Ascending aorta (tissue), 2 donors: ENCODE data around the gene KCNB1. TPM values are rescaled to one million over a fixed set of nuclear protein-coding genes. Genes with fewer than 3 reads are reported as not detected.

Experiments
- DNase-seq, 2 donors: peaks; one replicate each; pipeline ENCODE4 v3.0.0-alpha.2; 2019; ENCODE audit warnings: low spot score in 2 of 2
- H3K27ac ChIP-seq, 2 donors: fragments of 200-600 bp; sonication (generic); one replicate each; pipeline ENCODE4 v1.5.1; 2016 to 2017; ENCODE audit warnings: mild to moderate bottlenecking in 1 of 2
- H3K27me3 ChIP-seq: fragments of 200-600 bp; sonication (generic); one replicate; pipeline ENCODE4 v1.5.1; 2017
- H3K36me3 ChIP-seq, 2 donors: fragments of 200-600 bp; sonication (generic); one replicate each; pipeline ENCODE4 v1.5.1; 2016
- H3K4me1 ChIP-seq, 2 donors: fragments of 200-600 bp; sonication (generic); one replicate each; pipeline ENCODE4 v1.5.1; 2016 to 2017; ENCODE audit warnings: mild to moderate bottlenecking in 1 of 2
- H3K4me3 ChIP-seq, 2 donors: fragments of 200-600 bp; sonication (generic); one replicate each; pipeline ENCODE4 v1.5.1; 2016 to 2017; ENCODE audit warnings: mild to moderate bottlenecking in 1 of 2
- H3K9me3 ChIP-seq, 2 donors: fragments of 200-600 bp; sonication (generic); one replicate each; pipeline ENCODE4 v1.5.1; 2016
- CTCF ChIP-seq, 3 experiments: fragments of 200-600 bp in 2 of 3; fragments of 450-650 bp in 1 of 3; sonication (generic) in 2 of 3; IDR thresholded peaks; one replicate each; pipeline ENCODE4 v1.5.1; 2016 to 2019; ENCODE audit warnings: antibody characterized with exemption in 3 of 3, mild to moderate bottlenecking in 1 of 3, moderate library complexity in 1 of 3
- intact Hi-C: fragments of 100-400 bp; cut with DNase I; formaldehyde crosslinking; loops from one replicate; pipeline ENCODE4 v1.15.1; 2023
- total RNA-seq: library from RNA; depleted of rRNA; stranded (reverse); fragments of >200 nt; gene quantifications from one replicate; pipeline ENCODE4 v1.1.0, GENCODE V29; 2016

Gene KCNB1
- total RNA-seq, 1 donor from 2014 or later, result not detected

GRCh38 chr20:49366687-49367086 lies 115.8 kb downstream of the KCNB1 start:
- DNase-seq, result no peak
- intact Hi-C loops, result no loop called here

DNA sequence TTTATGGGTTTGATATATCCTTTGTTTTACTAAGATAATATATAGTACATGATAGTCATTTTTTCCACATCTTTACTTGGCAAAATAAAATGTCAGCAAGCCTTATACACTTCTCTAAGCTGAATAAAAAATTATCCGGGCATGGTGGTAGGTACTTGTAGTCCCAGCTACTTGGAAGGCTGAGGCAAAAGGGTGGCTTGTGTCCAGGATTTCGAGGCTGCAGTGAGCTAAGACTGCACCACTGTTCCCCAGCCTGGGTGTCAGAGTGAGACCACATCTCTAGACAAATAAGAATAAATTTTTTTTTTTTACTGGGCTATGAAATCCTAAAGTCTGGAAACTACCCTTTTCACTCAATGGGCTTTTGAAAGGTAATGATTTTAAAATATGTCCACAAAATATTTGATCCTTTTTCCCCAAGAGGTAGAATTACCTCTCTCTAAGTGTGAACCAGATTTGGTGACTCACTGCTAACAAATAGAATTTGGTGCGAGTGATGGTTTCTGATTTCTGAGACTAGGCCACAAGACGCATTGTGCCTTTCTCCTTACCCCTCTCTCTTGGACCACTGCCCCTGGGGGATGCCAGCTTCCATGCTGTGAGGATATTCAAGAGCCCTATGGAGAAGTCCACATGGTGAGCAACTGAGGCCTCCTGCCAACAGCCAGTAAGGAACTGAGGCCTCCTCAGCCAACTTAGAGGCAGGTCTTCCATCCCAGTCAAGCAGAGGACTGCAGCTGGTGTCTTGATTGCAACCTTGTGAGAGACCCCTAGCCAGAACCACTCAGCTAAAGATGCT lies 120.4 kb downstream of the KCNB1 start:
- no peak overlapping the region for H3K27ac ChIP-seq
- H3K27me3 ChIP-seq, result no peaks in the 10 kb centered on the region
- no peaks in the 10 kb centered on the region for H3K9me3 ChIP-seq
- no peak overlapping the region for H3K4me3 ChIP-seq
- no peak for DNase-seq
- no peaks in the 10 kb centered on the region for H3K36me3 ChIP-seq
- intact Hi-C loops, result no loop called here
- no peak for TF ChIP-seq CTCF (IDR thresholded peaks at IDR 0.05)
- peaks cover 0 to 4% of the 10 kb centered on the region in 2 donors for H3K4me1 ChIP-seq

More at GRCh38 chr20:49366687-49367086, 115.8 kb downstream of the KCNB1 start:
- Histone ChIP-seq H3K27me3 (no peaks in the 10 kb centered on the region), H3K9me3 (no peaks in the 10 kb centered on the region), H3K4me1 (peaks cover 0 to 4% of the 10 kb centered on the region in 2 donors), H3K27ac (no peak overlapping the region), H3K36me3 (no peaks in the 10 kb centered on the region), H3K4me3 (no peak overlapping the region)
- no peak for TF ChIP-seq CTCF (IDR thresholded peaks at IDR 0.05)

- DNase-seq, result no peak
- H3K4me3 ChIP-seq, result no peak overlapping the region
- no peaks in the 10 kb centered on the region for H3K27me3 ChIP-seq
- H3K4me1 ChIP-seq, result no peaks in the 10 kb centered on the region
- intact Hi-C loops, result no loop called here
- H3K36me3 ChIP-seq, result no peaks in the 10 kb centered on the region
- no peak for TF ChIP-seq CTCF (IDR thresholded peaks at IDR 0.05)
- no peak overlapping the region for H3K27ac ChIP-seq
- no peaks in the 10 kb centered on the region for H3K9me3 ChIP-seq
These were observed 122.1 kb downstream of the KCNB1 start for GRCh38 chr20:49360242-49360968.

DNA sequence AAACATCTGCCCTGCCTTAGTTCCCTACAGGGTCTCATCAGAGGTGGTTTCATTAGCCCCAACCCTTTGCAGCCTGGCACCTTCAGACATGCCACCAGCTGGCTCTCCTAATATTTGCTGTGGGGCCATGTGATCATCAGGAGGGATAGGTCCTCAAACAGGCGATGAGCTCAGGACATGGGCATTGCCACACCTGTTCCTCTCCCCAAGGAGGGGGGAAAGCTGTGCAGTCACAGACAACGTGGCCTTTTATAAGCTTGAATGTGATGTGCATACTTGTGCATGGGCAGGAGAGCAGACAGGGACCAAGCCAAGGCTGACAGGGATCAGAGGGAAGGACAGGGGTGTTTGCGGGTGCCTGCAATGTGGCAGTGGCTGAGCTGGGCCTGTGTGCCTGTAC lies 125.8 kb downstream of the KCNB1 start:
- H3K4me1 ChIP-seq, result no peaks in the 10 kb centered on the region
- TF ChIP-seq CTCF (IDR thresholded peaks at IDR 0.05), result no peak
- no peak for DNase-seq

DNA sequence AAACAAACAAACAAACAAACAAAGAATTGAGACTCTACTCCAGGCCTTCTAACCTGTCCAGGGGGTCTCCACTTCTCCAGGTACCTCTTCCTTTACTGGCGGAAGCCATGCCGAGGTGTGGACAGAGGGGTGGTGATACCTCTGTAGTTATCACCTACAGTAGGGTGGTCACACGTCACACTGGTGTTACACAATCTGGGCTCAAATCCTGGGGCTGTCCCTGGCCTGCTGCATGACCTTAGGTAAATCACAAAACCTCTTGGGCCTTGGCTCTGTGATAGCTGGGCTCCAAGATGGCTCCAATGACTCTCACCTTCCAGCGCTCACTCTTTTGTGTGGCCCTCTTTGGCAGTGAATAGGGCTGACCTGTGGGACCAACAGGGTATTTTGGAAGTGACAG lies 127.8 kb downstream of the KCNB1 start:
- intact Hi-C loops, result no loop called here
- no peaks in the 10 kb centered on the region for H3K9me3 ChIP-seq
- H3K27ac ChIP-seq, result no peak overlapping the region
- H3K4me3 ChIP-seq, result no peak overlapping the region
- H3K4me1 ChIP-seq, result no peaks in the 10 kb centered on the region
- H3K36me3 ChIP-seq, result no peaks in the 10 kb centered on the region
- no peak for DNase-seq
- TF ChIP-seq CTCF (IDR thresholded peaks at IDR 0.05), result no peak
- H3K27me3 ChIP-seq, result no peaks in the 10 kb centered on the region

More for the DNA sequence above, 125.8 kb downstream of the KCNB1 start:
- Histone ChIP-seq H3K4me3 (no peak overlapping the region), H3K27me3 (no peaks in the 10 kb centered on the region), H3K36me3 (no peaks in the 10 kb centered on the region), H3K27ac (no peak overlapping the region), H3K9me3 (no peaks in the 10 kb centered on the region)
- intact Hi-C loops, result no loop called here
